ENCODE data around the gene KIRREL3. TPM values are rescaled to one million over a fixed set of nuclear protein-coding genes. Genes with fewer than 3 reads are reported as not detected.

KIRREL3 gene
- total and polyA plus RNA-seq, 9 donors = 0.25 to 5.3 (median 0.48) TPM

DNA sequence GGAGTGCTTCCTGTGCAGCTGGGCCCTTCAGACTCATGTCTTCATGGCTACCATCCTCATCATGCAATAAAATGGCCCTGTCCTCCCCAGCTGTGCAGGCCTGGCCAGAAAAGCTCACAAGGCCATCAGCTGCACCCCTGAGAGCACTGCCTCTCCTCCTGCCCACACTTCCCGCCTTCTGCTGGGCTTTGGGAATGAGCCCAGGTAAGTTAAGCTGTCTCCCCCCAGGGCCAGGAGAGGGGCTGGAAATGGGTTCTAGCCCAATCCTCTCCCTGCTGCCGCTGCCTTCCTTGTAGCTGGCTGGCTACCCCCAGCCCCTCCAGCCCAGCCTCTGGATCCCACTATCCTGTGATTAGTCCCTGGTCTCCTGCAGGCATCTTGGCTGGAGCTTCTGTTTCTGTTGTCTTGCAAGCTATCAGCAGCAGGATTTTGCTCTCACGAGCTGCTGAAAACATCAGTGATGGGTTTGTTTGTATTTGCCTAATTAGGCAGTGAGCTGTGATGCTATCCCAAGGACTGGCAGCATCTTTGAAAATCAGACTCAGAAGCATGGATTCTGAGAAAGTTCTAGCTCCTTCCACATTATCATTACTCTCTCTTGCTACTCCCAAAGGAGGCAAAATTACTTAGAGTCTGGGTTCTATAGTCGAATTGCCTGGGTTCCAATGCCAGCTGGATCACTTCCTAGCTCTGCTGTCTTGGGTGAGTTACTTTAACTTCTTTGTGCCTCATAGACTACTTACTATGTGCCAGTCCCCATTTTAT is 476.9 kb downstream of the KIRREL3 start:
- H3K4me1 ChIP-seq (ENCODE audit: insufficient read depth) = no peaks in the 10 kb centered on the region
- TF ChIP-seq, protein P1, sequence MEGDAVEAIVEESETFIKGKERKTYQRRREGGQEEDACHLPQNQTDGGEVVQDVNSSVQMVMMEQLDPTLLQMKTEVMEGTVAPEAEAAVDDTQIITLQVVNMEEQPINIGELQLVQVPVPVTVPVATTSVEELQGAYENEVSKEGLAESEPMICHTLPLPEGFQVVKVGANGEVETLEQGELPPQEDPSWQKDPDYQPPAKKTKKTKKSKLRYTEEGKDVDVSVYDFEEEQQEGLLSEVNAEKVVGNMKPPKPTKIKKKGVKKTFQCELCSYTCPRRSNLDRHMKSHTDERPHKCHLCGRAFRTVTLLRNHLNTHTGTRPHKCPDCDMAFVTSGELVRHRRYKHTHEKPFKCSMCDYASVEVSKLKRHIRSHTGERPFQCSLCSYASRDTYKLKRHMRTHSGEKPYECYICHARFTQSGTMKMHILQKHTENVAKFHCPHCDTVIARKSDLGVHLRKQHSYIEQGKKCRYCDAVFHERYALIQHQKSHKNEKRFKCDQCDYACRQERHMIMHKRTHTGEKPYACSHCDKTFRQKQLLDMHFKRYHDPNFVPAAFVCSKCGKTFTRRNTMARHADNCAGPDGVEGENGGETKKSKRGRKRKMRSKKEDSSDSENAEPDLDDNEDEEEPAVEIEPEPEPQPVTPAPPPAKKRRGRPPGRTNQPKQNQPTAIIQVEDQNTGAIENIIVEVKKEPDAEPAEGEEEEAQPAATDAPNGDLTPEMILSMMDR (IDR thresholded peaks at IDR 0.05) = no peak
- TF ChIP-seq POLR2A (IDR thresholded peaks at IDR 0.05) = no peak
- no peak for TF ChIP-seq EP300 (IDR thresholded peaks at IDR 0.05)
- no peaks in the 10 kb centered on the region for H3K36me3 ChIP-seq
- DNase-seq = no peak
- no peak overlapping the region for H3K27ac ChIP-seq
- 39 to 59% (median 46%) methylated on average over 4 of the region's 4 CpGs for WGBS, 3 donors
- no peaks in the 10 kb centered on the region for H3K27me3 ChIP-seq
- no peak overlapping the region for H3K4me3 ChIP-seq
- H3K9me3 ChIP-seq = no peaks in the 10 kb centered on the region
- intact Hi-C loops (cut with DNase I) = no loop called here

DNA sequence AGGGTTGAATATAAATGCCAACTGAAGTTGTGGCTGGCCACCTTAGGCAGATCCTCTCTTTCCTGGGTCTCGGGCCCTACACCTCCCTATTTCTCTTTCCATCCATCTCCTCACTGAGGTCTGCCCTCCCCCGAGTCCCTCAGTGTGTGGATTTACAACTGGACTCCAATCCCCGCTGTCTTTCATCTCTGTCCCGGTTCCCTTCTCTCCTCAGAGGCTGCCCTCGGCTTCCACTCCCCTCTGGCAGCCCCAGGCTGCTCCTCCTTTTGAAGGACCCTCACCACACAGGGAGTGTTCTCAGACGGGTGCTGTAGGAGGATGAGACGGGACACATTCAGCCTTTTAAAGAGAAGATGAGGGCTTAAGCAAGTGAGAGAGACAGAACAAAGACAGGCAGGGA is 478.0 kb downstream of the KIRREL3 start:
- H3K27me3 ChIP-seq = no peaks in the 10 kb centered on the region
- intact Hi-C loops (cut with DNase I) = no loop called here
- no peaks in the 10 kb centered on the region for H3K4me1 ChIP-seq (ENCODE audit: insufficient read depth)
- H3K4me3 ChIP-seq = no peak overlapping the region
- H3K36me3 ChIP-seq = no peaks in the 10 kb centered on the region
- H3K9me3 ChIP-seq = no peaks in the 10 kb centered on the region
- WGBS, 3 donors = 78 to 81% (median 78%) methylated on average over 7 of the region's 7 CpGs
- DNase-seq = no peak
- TF ChIP-seq EP300 (IDR thresholded peaks at IDR 0.05) (no peak), POLR2A (IDR thresholded peaks at IDR 0.05) (no peak)
- TF ChIP-seq, protein P1 (IDR thresholded peaks at IDR 0.05) = no peak
- H3K27ac ChIP-seq = no peak overlapping the region

- TF ChIP-seq, protein P1 (IDR thresholded peaks at IDR 0.05) = no peak
- TF ChIP-seq POLR2A (IDR thresholded peaks at IDR 0.05) (no peak), EP300 (IDR thresholded peaks at IDR 0.05) (no peak)
- no peak overlapping the region for H3K27ac ChIP-seq
- no peak overlapping the region for H3K4me3 ChIP-seq
Observed at GRCh38 chr11:126522152-126522551, 478.4 kb downstream of the KIRREL3 start.

GRCh38 chr11:126521196-126521595 is 479.4 kb downstream of the KIRREL3 start:
- 94 to 97% (median 97%) methylated on average over 11 of the region's 11 CpGs for WGBS, 3 donors
- H3K4me1 ChIP-seq (ENCODE audit: insufficient read depth) = no peaks in the 10 kb centered on the region
- DNase-seq = no peak
- H3K27me3 ChIP-seq = no peaks in the 10 kb centered on the region
- H3K9me3 ChIP-seq = no peaks in the 10 kb centered on the region
- intact Hi-C loops (cut with DNase I) = no loop called here
- H3K27ac ChIP-seq = no peak overlapping the region
- TF ChIP-seq, protein P1 (IDR thresholded peaks at IDR 0.05) = no peak
- TF ChIP-seq EP300 (IDR thresholded peaks at IDR 0.05) (no peak), POLR2A (IDR thresholded peaks at IDR 0.05) (no peak)
- no peaks in the 10 kb centered on the region for H3K36me3 ChIP-seq
- no peak overlapping the region for H3K4me3 ChIP-seq

More at GRCh38 chr11:126522152-126522551, 478.4 kb downstream of the KIRREL3 start:
- H3K4me1 ChIP-seq (ENCODE audit: insufficient read depth) = no peaks in the 10 kb centered on the region
- H3K27me3 ChIP-seq = no peaks in the 10 kb centered on the region
- no peaks in the 10 kb centered on the region for H3K36me3 ChIP-seq
- DNase-seq = no peak
- intact Hi-C loops (cut with DNase I) = no loop called here
- H3K9me3 ChIP-seq = no peaks in the 10 kb centered on the region
- WGBS, 3 donors = 91 to 93% (median 93%) methylated on average over 4 of the region's 4 CpGs

Measured in ovary (tissue), 9 donors.